AG09309 (cell line): ENCODE results near the gene ETV6.

Experiments
- DNase-seq: peaks from one replicate; pipeline ENCODE4 v3.0.0-alpha.2; 2010; ENCODE audit warnings: low read depth
- H3K4me3 ChIP-seq: 2 replicates; pipeline ENCODE4 v1.5.1; 2011; ENCODE audit warnings: mild to moderate bottlenecking, low read depth, low read length, moderate library complexity; ENCODE audit not compliant: control insufficient read depth
- CTCF ChIP-seq: IDR thresholded peaks from 2 replicates; pipeline ENCODE4 v1.5.1; 2011; ENCODE audit warnings: mild to moderate bottlenecking, low read depth, low read length, inconsistent platforms; ENCODE audit not compliant: insufficient read depth, control insufficient read depth; ENCODE audit errors: missing control alignments

Gene ETV6

GRCh38 chr12:11824736-11825135 lies 175.3 kb downstream of the ETV6 start:
- TF ChIP-seq CTCF, result no peak
- no peak for DNase-seq
- H3K4me3 ChIP-seq, result no peak overlapping the region

GRCh38 chr12:11825278-11825677 lies 175.8 kb downstream of the ETV6 start:
- DNase-seq, result no peak
- TF ChIP-seq CTCF, result no peak
- H3K4me3 ChIP-seq, result no peak overlapping the region

GRCh38 chr12:11826574-11826973 lies 177.1 kb downstream of the ETV6 start:
- DNase-seq, result no peak
- TF ChIP-seq CTCF, result no peak
- H3K4me3 ChIP-seq, result no peak overlapping the region

GRCh38 chr12:11827091-11828061 lies 177.9 kb downstream of the ETV6 start:
- no peak for TF ChIP-seq CTCF
- DNase-seq, result no peak
- H3K4me3 ChIP-seq, result no peak overlapping the region

- TF ChIP-seq CTCF, result no peak
- H3K4me3 ChIP-seq, result no peak overlapping the region
- DNase-seq, result no peak
Observed at GRCh38 chr12:11829764-11830194, 180.3 kb downstream of the ETV6 start.

GRCh38 chr12:11830307-11830801 lies 180.9 kb downstream of the ETV6 start:
- no peak for TF ChIP-seq CTCF
- no peak overlapping the region for H3K4me3 ChIP-seq
- no peak for DNase-seq
